H7 (cell line): Measurements from ENCODE around the gene NME7. TPM values are rescaled to one million over a fixed set of nuclear protein-coding genes. Genes with fewer than 3 reads are reported as not detected.

Experiments
- DNase-seq: peaks from one replicate; pipeline ENCODE4 v3.0.0; 2012
- H3K27me3 ChIP-seq: 2 replicates; pipeline ENCODE4 v1.6.0; 2011; ENCODE audit warnings: mild to moderate bottlenecking, low read length; ENCODE audit not compliant: control insufficient read depth, insufficient read depth
- H3K36me3 ChIP-seq: replicated peaks from 2 replicates; pipeline ENCODE4 v1.5.1; 2011; ENCODE audit warnings: low read length; ENCODE audit not compliant: control insufficient read depth, insufficient read depth
- H3K4me3 ChIP-seq: 2 replicates; pipeline ENCODE4 v1.5.1; 2011; ENCODE audit warnings: low read depth, mild to moderate bottlenecking, control low read depth, low read length, moderate library complexity; ENCODE audit not compliant: insufficient read depth
- total RNA-seq: library from RNA; depleted of rRNA; stranded (reverse); fragments of >200 nt; shearing (Covaris generic); gene quantifications from 2 replicates; pipeline ENCODE4 v1.2.3, GENCODE V29; 2014; rRNA removed

NME7 gene
- total RNA-seq, 1 experiment from 2014 or later: 19.1 TPM

DNA sequence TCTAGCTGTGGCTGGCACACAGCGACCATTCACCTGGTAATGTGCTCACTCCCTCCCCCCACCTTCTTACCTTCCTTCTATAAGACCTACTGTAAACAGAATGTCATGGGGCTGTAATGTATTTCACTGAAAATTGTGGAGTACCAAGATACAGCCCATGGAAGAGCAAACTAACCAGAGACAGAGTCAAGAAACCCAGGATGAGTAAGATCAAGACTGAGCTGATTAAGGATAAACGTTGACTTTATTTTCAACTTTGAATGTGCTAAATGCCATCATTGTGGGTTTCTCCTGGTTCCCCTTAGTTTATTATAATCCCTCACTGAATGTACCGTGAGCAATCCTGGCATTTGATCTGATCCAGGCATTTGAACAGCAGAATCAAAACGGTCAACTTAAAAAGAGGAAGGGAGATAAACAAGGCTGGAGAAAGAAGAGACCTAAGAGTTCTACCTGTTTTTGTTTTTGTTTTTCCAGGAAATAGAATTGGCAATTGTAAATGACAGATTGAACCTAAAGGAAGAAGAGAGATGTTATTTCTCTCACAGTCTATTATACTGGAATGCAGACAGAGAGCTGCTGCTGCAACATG is 277.2 kb downstream of the NME7 start:
- no peak for DNase-seq
- no peaks in the 10 kb centered on the region for H3K36me3 ChIP-seq
- H3K27me3 ChIP-seq: no peaks in the 10 kb centered on the region
- H3K4me3 ChIP-seq: no peak overlapping the region

GRCh38 chr1:169089776-169090175 is 277.8 kb downstream of the NME7 start:
- no peak overlapping the region for H3K4me3 ChIP-seq
- DNase-seq: no peak
- no peaks in the 10 kb centered on the region for H3K36me3 ChIP-seq
- no peaks in the 10 kb centered on the region for H3K27me3 ChIP-seq

DNA sequence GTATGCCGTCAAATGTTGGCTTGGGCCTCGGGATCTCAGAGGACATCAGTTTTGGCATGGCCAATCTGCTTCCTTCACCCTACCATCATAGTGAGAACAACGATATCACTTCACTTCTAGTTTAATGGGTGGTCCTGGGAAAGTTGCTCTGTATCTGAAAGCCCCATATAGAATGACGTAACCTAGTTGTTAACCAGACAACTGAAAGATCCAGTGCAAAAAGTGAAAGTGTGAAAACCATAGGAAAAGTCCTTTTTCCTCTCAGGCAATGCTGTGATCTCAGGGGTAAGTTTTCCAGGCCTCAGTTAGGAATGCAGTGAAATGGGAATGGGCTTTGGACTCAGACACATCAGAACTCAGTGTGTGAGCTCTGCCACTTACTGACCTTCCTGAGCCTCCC is 279.7 kb downstream of the NME7 start:
- Histone ChIP-seq H3K4me3 (no peak overlapping the region), H3K36me3 (no peaks in the 10 kb centered on the region), H3K27me3 (no peaks in the 10 kb centered on the region)
- no peak for DNase-seq

DNA sequence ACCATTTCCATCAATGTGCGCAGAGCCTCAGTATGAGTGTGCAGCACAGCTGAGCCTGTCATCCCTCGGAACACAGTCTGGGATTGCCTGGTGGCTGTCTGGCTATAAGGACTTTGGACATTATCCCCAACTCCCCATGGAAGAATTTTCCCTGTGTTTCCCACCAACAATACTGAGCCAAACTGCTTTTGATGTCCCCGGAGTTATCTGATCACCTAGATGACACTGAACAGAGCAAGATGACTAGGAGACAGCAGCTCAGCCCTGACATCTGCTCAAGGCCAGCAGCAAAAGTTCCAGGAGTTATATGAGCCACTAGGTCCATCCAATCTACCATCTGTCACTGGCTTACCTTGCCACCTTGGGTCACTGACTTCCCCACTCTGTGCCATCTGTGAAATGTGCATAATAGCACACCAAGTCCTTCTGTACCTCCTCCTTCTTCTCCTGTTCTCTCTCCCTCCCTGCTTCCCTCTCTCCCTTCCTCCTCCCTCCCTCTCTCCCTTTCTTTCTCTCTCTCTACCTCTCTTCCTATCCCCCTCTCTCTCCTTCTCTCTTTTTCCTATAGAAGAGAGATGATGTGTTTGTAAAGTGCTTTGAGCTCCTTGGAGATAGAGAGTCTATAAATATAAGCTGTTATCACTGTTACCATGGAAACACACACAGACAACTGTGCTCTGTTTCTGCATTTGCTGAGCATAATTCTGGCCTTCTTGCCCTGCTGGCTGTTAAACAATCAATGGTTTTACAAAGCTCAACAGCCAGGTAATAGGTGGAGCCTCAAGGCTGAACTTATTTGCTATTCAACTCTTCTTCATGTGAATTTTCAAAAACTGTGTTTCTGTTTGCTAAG is 280.8 kb downstream of the NME7 start:
- no peak overlapping the region for H3K4me3 ChIP-seq
- no peaks in the 10 kb centered on the region for H3K27me3 ChIP-seq
- no peaks in the 10 kb centered on the region for H3K36me3 ChIP-seq
- DNase-seq: no peak

DNA sequence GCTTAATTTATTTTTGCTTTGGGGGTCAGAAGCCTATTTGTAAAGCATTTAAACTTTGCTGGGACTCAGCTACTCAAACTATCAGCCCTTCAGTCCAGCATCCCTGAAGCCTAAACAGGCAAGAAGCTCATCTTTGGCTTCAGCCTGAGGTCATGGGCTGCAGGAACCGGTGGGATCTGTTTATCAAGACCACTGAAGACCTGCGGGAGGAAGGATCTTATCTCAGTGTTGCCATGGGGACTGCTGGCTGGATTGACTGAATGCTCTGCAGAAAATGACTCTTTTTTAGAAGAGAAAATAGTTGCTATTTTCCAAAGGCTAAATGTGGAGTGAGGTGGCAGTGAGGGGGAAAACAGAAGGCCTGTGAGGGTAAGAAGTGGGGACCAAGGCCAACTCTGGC is 281.7 kb downstream of the NME7 start:
- Histone ChIP-seq H3K27me3 (no peaks in the 10 kb centered on the region), H3K36me3 (no peaks in the 10 kb centered on the region), H3K4me3 (no peak overlapping the region)
- DNase-seq: no peak

Other genes with a start within 250 kb of the NME7 start
- gene BLZF1, start 398 bp upstream of the NME7 start, total RNA-seq: 9.5 and 10.6 TPM in 2 replicates
- gene CCDC181, start 59.7 kb upstream of the NME7 start, total RNA-seq: 0.80 and 1.7 TPM in 2 replicates
- 28.9 and 34.8 TPM in 2 replicates for gene SLC19A2, start 118.1 kb upstream of the NME7 start, total RNA-seq
- not detected in 2 replicates for gene F5, start 218.7 kb upstream of the NME7 start, total RNA-seq